ENCODE data around the gene ZNF76. TPM values are rescaled to one million over a fixed set of nuclear protein-coding genes. Genes with fewer than 3 reads are reported as not detected.

The ZNF76 gene
- total and polyA plus RNA-seq, 10 of the 15 experiments (the other 5 are each of a cell fraction or from before 2014, with no cell fraction given), result 2.8 to 41.0 (median 24.8) TPM

DNA sequence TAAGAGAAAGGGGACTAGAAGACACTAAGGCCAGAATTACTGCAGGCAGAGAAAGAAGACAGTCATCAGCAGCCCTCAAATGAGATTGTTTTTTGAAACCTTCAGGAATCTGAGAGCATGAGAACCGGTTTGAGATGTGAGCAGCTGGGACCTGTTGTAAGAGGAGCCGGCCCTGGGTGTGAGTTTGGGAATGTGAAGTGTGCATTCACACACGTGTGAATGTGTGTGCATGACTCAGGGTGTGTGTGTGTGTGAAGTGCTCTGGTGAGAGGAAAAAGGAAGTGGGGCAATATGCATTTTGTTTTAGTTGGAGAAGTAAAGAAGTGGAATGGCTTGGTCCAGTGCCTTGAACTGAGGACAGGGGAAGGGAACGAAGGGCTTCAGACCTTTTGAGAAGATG lies 41.5 kb upstream of the ZNF76 start:
- Histone ChIP-seq H3K36me3 (ENCODE audit: control insufficient read depth in 2 of 2, insufficient read depth in 2 of 2, low read length in 1 of 2) (no peaks in the 10 kb centered on the region), H3K9ac (ENCODE audit: control insufficient read depth, insufficient read depth, low read length) (no peak overlapping the region), H2AFZ (ENCODE audit: control insufficient read depth, low read depth, low read length) (no peak overlapping the region), H3K27me3 (replicated peaks in 1 of 2; ENCODE audit: control insufficient read depth in 2 of 2, insufficient read depth in 2 of 2, low read length in 1 of 2) (peaks cover 9% of the 10 kb centered on the region in 2 experiments), H3K27ac (ENCODE audit: control insufficient read depth, insufficient read depth) (no peak overlapping the region), H3K4me3 (no peak overlapping the region), H3K4me1 (ENCODE audit: control insufficient read depth, insufficient read depth, low read length) (no peaks in the 10 kb centered on the region), H3K4me2 (ENCODE audit: control insufficient read depth, insufficient read depth) (no peak overlapping the region), H3K9me3 (replicated peaks; ENCODE audit: control insufficient read depth, insufficient read depth, low read length) (no peaks in the 10 kb centered on the region), H3K79me2 (ENCODE audit: control insufficient read depth, insufficient read depth, low read length) (no peaks in the 10 kb centered on the region), H4K20me1 (ENCODE audit: control insufficient read depth, insufficient read depth) (no peaks in the 10 kb centered on the region)
- ATAC-seq (no peak), FAIRE-seq (no peak), DNase-seq (ENCODE audit: low read depth, low spot score) (no peak)
- ChIA-PET RAD21 (ENCODE audit: unreplicated experiment) (no interaction called here), CTCF (interaction anchor here (1.1 kb wide), 1 partner anchor 110 kb away, joined by 3 read pairs; no protein-coding TSS in a partner anchor), SMC1A (ENCODE audit: uncharacterized antibody, unreplicated experiment) (no interaction called here), POLR2A (interaction anchor here (0.5 kb wide), 1 partner anchor 896 kb away, joined by 3 read pairs; no protein-coding TSS in a partner anchor)
- TF ChIP-seq ZZZ3 (IDR thresholded peaks at IDR 0.05; ENCODE audit: control insufficient read depth, insufficient read length, low read depth), result no peak
- TF ChIP-seq, protein P1, sequence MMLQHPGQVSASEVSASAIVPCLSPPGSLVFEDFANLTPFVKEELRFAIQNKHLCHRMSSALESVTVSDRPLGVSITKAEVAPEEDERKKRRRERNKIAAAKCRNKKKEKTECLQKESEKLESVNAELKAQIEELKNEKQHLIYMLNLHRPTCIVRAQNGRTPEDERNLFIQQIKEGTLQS (IDR thresholded peaks at IDR 0.05; ENCODE audit: borderline replicate concordance, extremely low read depth, low read depth, low read length), result no peak
- TF ChIP-seq ZNF207 (IDR thresholded peaks at IDR 0.05; ENCODE audit: borderline replicate concordance), result no peak
- no peak for TF ChIP-seq BCL11A (IDR thresholded peaks at IDR 0.05; ENCODE audit: low read depth, low read length)
- no peak for TF ChIP-seq MXI1 (IDR thresholded peaks at IDR 0.05; ENCODE audit: low read depth, low read length)
- TF ChIP-seq SREBF1 (IDR thresholded peaks at IDR 0.05; ENCODE audit: low read length), result no peak
- TF ChIP-seq FOXK2 (IDR thresholded peaks at IDR 0.05), result no peak
- no peak for TF ChIP-seq ZBTB4 (CRISPR knock-in tag; IDR thresholded peaks at IDR 0.05)
- no peak for TF ChIP-seq CHD2 (IDR thresholded peaks at IDR 0.05; ENCODE audit: borderline replicate concordance, low read depth, low read length)
- no peak for TF ChIP-seq EGR1 (IDR thresholded peaks at IDR 0.05; ENCODE audit: borderline replicate concordance in 1 of 2, low read depth in 2 of 2, low read length in 2 of 2)
- TF ChIP-seq HDAC2 (IDR thresholded peaks at IDR 0.05), result no peak
- no peak for TF ChIP-seq MAX (IDR thresholded peaks at IDR 0.05; ENCODE audit: low read depth, low read length)
- no peak for TF ChIP-seq CEBPB (IDR thresholded peaks at IDR 0.05; ENCODE audit: borderline replicate concordance in 1 of 2, low read depth in 2 of 2, low read length in 2 of 2)
- TF ChIP-seq PBX3 (IDR thresholded peaks at IDR 0.05; ENCODE audit: insufficient replicate concordance, low read depth, low read length), result no peak
- TF ChIP-seq NBN (IDR thresholded peaks at IDR 0.05), result no peak
- no peak for TF ChIP-seq FOXM1 (IDR thresholded peaks at IDR 0.05; ENCODE audit: low read depth, low read length)
- TF ChIP-seq MTA3 (IDR thresholded peaks at IDR 0.05; ENCODE audit: borderline replicate concordance, low read length), result no peak
- no peak for TF ChIP-seq KLF5 (IDR thresholded peaks at IDR 0.05; ENCODE audit: partially characterized antibody)
- TF ChIP-seq RCOR1 (conservative IDR thresholded peaks at IDR 0.05; ENCODE audit: low read depth, low read length), result no peak
- intact Hi-C loops (cut with micrococcal nuclease; ENCODE audit: unreplicated experiment) (no loop called here), in situ Hi-C loops (cut with MboI) (no loop called here)
- BruUV-seq (replicated peaks), result no TSS peak
- WGBS (ENCODE audit: insufficient coverage, insufficient replicate concordance, low lambda C conversion rate, missing lambda C conversion rate), result 5% methylated on average over 4 of the region's 4 CpGs

All from GM12878 (cell line).